Neuronal stem cell (in vitro differentiated cells): ENCODE measurements around the gene CDC42BPA.

ENCODE experiments used
- DNase-seq: peaks from one replicate; pipeline ENCODE4 v3.0.0-alpha.2; 2013; ENCODE audit warnings: low spot score
- H2AFZ ChIP-seq: one replicate; pipeline ENCODE4 v1.6.1; 2013; ENCODE audit warnings: mild to moderate bottlenecking, low read length, inconsistent platforms
- H2AK5ac ChIP-seq: 2 replicates; pipeline ENCODE4 v1.6.1; 2013; ENCODE audit warnings: low read depth, mild to moderate bottlenecking, inconsistent platforms, low read length, moderate library complexity, mixed read lengths
- H2BK120ac ChIP-seq: 2 replicates; pipeline ENCODE4 v1.6.1; 2013; ENCODE audit warnings: low read depth, mild to moderate bottlenecking, inconsistent platforms, low read length, moderate library complexity, mixed read lengths
- H2BK12ac ChIP-seq: one replicate; pipeline ENCODE4 v1.6.1; 2013; ENCODE audit warnings: low read length, inconsistent platforms
- H2BK15ac ChIP-seq: 2 replicates; pipeline ENCODE4 v1.6.1; 2013; ENCODE audit warnings: mild to moderate bottlenecking, low read length, inconsistent platforms, mixed read lengths
- H2BK5ac ChIP-seq: one replicate; pipeline ENCODE4 v1.6.1; 2013; ENCODE audit warnings: inconsistent platforms, mild to moderate bottlenecking, low read length, moderate library complexity
- H3K14ac ChIP-seq: one replicate; pipeline ENCODE4 v1.6.1; 2013; ENCODE audit warnings: low read length, inconsistent platforms
- H3K18ac ChIP-seq: 2 replicates; pipeline ENCODE4 v1.6.1; 2013; ENCODE audit warnings: low read length, inconsistent platforms
- H3K23ac ChIP-seq: 2 replicates; pipeline ENCODE4 v1.6.1; 2013; ENCODE audit warnings: low read depth, mild to moderate bottlenecking, mixed read lengths, low read length, inconsistent platforms; ENCODE audit not compliant: poor library complexity
- H3K27ac ChIP-seq: replicated peaks from 3 replicates; pipeline ENCODE4 v1.5.1; 2013; ENCODE audit warnings: low read length, inconsistent platforms
- H3K27me3 ChIP-seq, 3 experiments: 2 replicates each; pipeline ENCODE4 v1.6.1; 2013; ENCODE audit warnings: low read length in 3 of 3, mild to moderate bottlenecking in 2 of 3, inconsistent platforms in 1 of 3, low read depth in 1 of 3, mixed read lengths in 1 of 3, moderate library complexity in 1 of 3; ENCODE audit not compliant: control insufficient read depth in 3 of 3, insufficient read depth in 3 of 3
- H3K36me3 ChIP-seq, 2 donors: replicated peaks in 1 of 2; 2 replicates each; pipeline ENCODE4 v1.6.1; 2013; ENCODE audit warnings: low read length in 2 of 2; ENCODE audit not compliant: control insufficient read depth in 2 of 2, insufficient read depth in 2 of 2
- H3K4ac ChIP-seq: 2 replicates; pipeline ENCODE4 v1.6.1; 2013; ENCODE audit warnings: inconsistent platforms, mild to moderate bottlenecking, low read length, moderate library complexity
- H3K4me1 ChIP-seq, 2 donors: 1 replicate in 1 of 2; 2 replicates in 1 of 2; pipeline ENCODE4 v1.6.1; 2013; ENCODE audit warnings: low read length in 2 of 2, low read depth in 1 of 2; ENCODE audit not compliant: control insufficient read depth in 2 of 2, insufficient read depth in 1 of 2
- H3K4me2 ChIP-seq: one replicate; pipeline ENCODE4 v1.6.1; 2013; ENCODE audit warnings: mild to moderate bottlenecking, low read length, inconsistent platforms; ENCODE audit not compliant: insufficient read depth, poor library complexity, severe bottlenecking
- H3K4me3 ChIP-seq, 2 donors: 2 replicates each; pipeline ENCODE4 v1.5.1; 2013; ENCODE audit warnings: low read length in 2 of 2, mild to moderate bottlenecking in 2 of 2, inconsistent platforms in 1 of 2, moderate library complexity in 1 of 2
- H3K79me1 ChIP-seq: one replicate; pipeline ENCODE4 v1.6.1; 2013; ENCODE audit warnings: low read depth, mild to moderate bottlenecking, inconsistent platforms, low read length, moderate library complexity
- H3K9ac ChIP-seq: one replicate; pipeline ENCODE4 v1.6.1; 2013; ENCODE audit warnings: mild to moderate bottlenecking, low read depth, low read length, inconsistent platforms; ENCODE audit not compliant: poor library complexity
- H3K9me3 ChIP-seq, 2 donors: replicated peaks in 1 of 2; 2 replicates each; pipeline versions ENCODE3 to v1.6.1; 2013; ENCODE audit warnings: low read length in 2 of 2, mild to moderate bottlenecking in 2 of 2, inconsistent platforms in 1 of 2, low read depth in 1 of 2, mixed read lengths in 1 of 2, moderate library complexity in 1 of 2; ENCODE audit not compliant: control insufficient read depth in 2 of 2, insufficient read depth in 1 of 2
- H4K8ac ChIP-seq: one replicate; pipeline ENCODE4 v1.6.1; 2013; ENCODE audit warnings: low read depth, mild to moderate bottlenecking, inconsistent platforms, low read length, moderate library complexity
- H4K91ac ChIP-seq: one replicate; pipeline ENCODE4 v1.6.1; 2013; ENCODE audit warnings: low read length, low read depth, mild to moderate bottlenecking, inconsistent platforms; ENCODE audit not compliant: poor library complexity
- WGBS, 2 donors: extraction: QIAGEN DNeasy Blood & Tissue Kit; methylation state at CpG; one replicate each; pipeline ENCODE4 v1.1.7; 2013; ENCODE audit warnings: missing lambda C conversion rate in 2 of 2, mixed read lengths in 1 of 2; ENCODE audit not compliant: insufficient read length in 2 of 2, insufficient replicate concordance in 1 of 2; ENCODE audit errors: extremely low coverage in 2 of 2; 5-methylcytosine and 5-hydroxymethylcytosine counted together

Gene CDC42BPA

GRCh38 chr1:227305894-227306626 lies 12.2 kb downstream of the CDC42BPA start:
- no peaks in the 10 kb centered on the region for H3K79me1 ChIP-seq
- no CpG with 5 or more reads among the region's 6 CpGs for WGBS, 2 donors

GRCh38 chr1:227304665-227305064 lies 13.6 kb downstream of the CDC42BPA start:
- Histone ChIP-seq H3K4me1 (no peaks in the 10 kb centered on the region), H2BK12ac (no peak overlapping the region), H3K36me3 (no peaks in the 10 kb centered on the region), H2AFZ (no peak overlapping the region), H2BK5ac (no peak overlapping the region), H3K4me3 (no peak overlapping the region), H2BK120ac (no peak overlapping the region), H3K79me1 (no peaks in the 10 kb centered on the region), H2AK5ac (no peak overlapping the region), H3K27ac (no peak overlapping the region), H4K8ac (no peak overlapping the region), H2BK15ac (no peak overlapping the region), H3K9me3 (no peaks in the 10 kb centered on the region), H3K23ac (no peak overlapping the region), H3K18ac (no peak overlapping the region), H4K91ac (no peak overlapping the region), H3K27me3 (no peaks in the 10 kb centered on the region), H3K4me2 (no peak overlapping the region), H3K9ac (no peak overlapping the region), H3K4ac (no peak overlapping the region), H3K14ac (no peak overlapping the region)
- no peak for DNase-seq

More at GRCh38 chr1:227305894-227306626, 12.2 kb downstream of the CDC42BPA start:
- H2AFZ ChIP-seq: no peak overlapping the region
- no peak overlapping the region for H3K4ac ChIP-seq
- no peak overlapping the region for H3K27ac ChIP-seq
- no peak overlapping the region for H3K14ac ChIP-seq
- no peak overlapping the region for H3K18ac ChIP-seq
- H3K9ac ChIP-seq: no peak overlapping the region
- H3K9me3 ChIP-seq: no peaks in the 10 kb centered on the region
- no peak overlapping the region for H2BK12ac ChIP-seq
- no peak overlapping the region for H3K23ac ChIP-seq
- no peak overlapping the region for H2BK5ac ChIP-seq
- H2AK5ac ChIP-seq: no peak overlapping the region
- no peak overlapping the region for H3K4me3 ChIP-seq
- H2BK15ac ChIP-seq: no peak overlapping the region
- no peak overlapping the region for H2BK120ac ChIP-seq
- H3K4me2 ChIP-seq: no peak overlapping the region
- no peak overlapping the region for H4K91ac ChIP-seq
- peaks cover 0 to 1% of the 10 kb centered on the region in 2 donors for H3K4me1 ChIP-seq
- no peaks in the 10 kb centered on the region for H3K27me3 ChIP-seq
- DNase-seq: no peak
- no peak overlapping the region for H4K8ac ChIP-seq
- peaks cover 0 to under 1% of the 10 kb centered on the region in 2 donors for H3K36me3 ChIP-seq

GRCh38 chr1:227303662-227304061 lies 14.6 kb downstream of the CDC42BPA start:
- H4K8ac ChIP-seq: no peak overlapping the region
- no peaks in the 10 kb centered on the region for H3K79me1 ChIP-seq
- no peak overlapping the region for H3K4me3 ChIP-seq
- H2BK12ac ChIP-seq: no peak overlapping the region
- no peak overlapping the region for H3K4me2 ChIP-seq
- DNase-seq: no peak
- H3K4ac ChIP-seq: no peak overlapping the region
- no peaks in the 10 kb centered on the region for H3K27me3 ChIP-seq
- H2AFZ ChIP-seq: no peak overlapping the region
- H3K4me1 ChIP-seq: peaks cover 0 to 6% of the 10 kb centered on the region in 2 donors
- no peak overlapping the region for H3K27ac ChIP-seq
- no peaks in the 10 kb centered on the region for H3K9me3 ChIP-seq
- no peak overlapping the region for H2BK15ac ChIP-seq
- no peak overlapping the region for H3K14ac ChIP-seq
- H3K9ac ChIP-seq: no peak overlapping the region
- H2BK120ac ChIP-seq: no peak overlapping the region
- H3K23ac ChIP-seq: no peak overlapping the region
- no peak overlapping the region for H2AK5ac ChIP-seq
- no peak overlapping the region for H3K18ac ChIP-seq
- H4K91ac ChIP-seq: no peak overlapping the region
- H2BK5ac ChIP-seq: no peak overlapping the region
- no peaks in the 10 kb centered on the region for H3K36me3 ChIP-seq

GRCh38 chr1:227300682-227301081 lies 17.6 kb downstream of the CDC42BPA start:
- no peak overlapping the region for H3K4me2 ChIP-seq
- DNase-seq: no peak
- H3K23ac ChIP-seq: no peak overlapping the region
- H2BK15ac ChIP-seq: no peak overlapping the region
- H2BK5ac ChIP-seq: no peak overlapping the region
- no peak overlapping the region for H3K4ac ChIP-seq
- no peak overlapping the region for H3K9ac ChIP-seq
- peaks cover 0 to 4% of the 10 kb centered on the region in 2 donors for H3K9me3 ChIP-seq
- H3K79me1 ChIP-seq: no peaks in the 10 kb centered on the region
- H3K36me3 ChIP-seq: no peaks in the 10 kb centered on the region
- H3K27me3 ChIP-seq: no peaks in the 10 kb centered on the region
- H4K8ac ChIP-seq: no peak overlapping the region
- no peak overlapping the region for H3K18ac ChIP-seq
- H2BK120ac ChIP-seq: no peak overlapping the region
- no CpG with 5 or more reads among the region's 7 CpGs for WGBS, 2 donors
- no peak overlapping the region for H3K14ac ChIP-seq
- no peak overlapping the region for H2AFZ ChIP-seq
- H3K4me3 ChIP-seq: no peak overlapping the region
- no peak overlapping the region for H4K91ac ChIP-seq
- no peak overlapping the region for H3K27ac ChIP-seq
- H2AK5ac ChIP-seq: no peak overlapping the region
- peaks cover 0 to 7% of the 10 kb centered on the region in 2 donors for H3K4me1 ChIP-seq
- H2BK12ac ChIP-seq: no peak overlapping the region
